ENCODE measurements around the gene ZNF827. TPM values are rescaled to one million over a fixed set of nuclear protein-coding genes. Genes with fewer than 3 reads are reported as not detected.

The ZNF827 gene
- total RNA-seq, 1 donor from 2014 or later: 50.2 TPM

DNA sequence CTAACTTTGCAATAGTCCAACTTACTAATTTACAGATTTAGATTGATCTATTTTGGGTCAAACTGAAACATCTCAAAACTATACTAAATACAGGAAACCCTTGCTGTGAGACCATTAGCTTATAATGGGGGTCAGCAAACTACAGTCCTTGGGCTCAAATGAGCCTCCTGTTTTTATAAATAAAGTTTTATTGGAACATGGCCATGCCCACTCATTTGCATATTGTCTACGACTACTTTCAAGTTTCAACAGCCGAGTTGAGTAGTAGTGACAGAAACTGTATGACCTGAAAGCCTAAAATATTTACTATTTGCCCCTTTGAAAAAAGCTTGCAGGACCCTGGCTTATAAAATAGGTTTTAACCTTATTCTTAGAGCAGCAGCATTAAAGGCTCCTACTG, 166.3 kb downstream of the ZNF827 start:
- H3K27ac Mint-ChIP-seq: no peak overlapping the region
- no peak for DNase-seq (ENCODE audit: low spot score, unreplicated experiment)
- H3K36me3 Mint-ChIP-seq (ENCODE audit: insufficient read depth): peaks cover 19% of the 10 kb centered on the region
- no peak overlapping the region for H3K4me3 Mint-ChIP-seq (ENCODE audit: low read depth)
- H3K27me3 Mint-ChIP-seq: no peaks in the 10 kb centered on the region
- no peaks in the 10 kb centered on the region for H3K4me1 Mint-ChIP-seq (ENCODE audit: low read depth)
- no peak for TF ChIP-seq CTCF (IDR thresholded peaks at IDR 0.05; ENCODE audit: unreplicated experiment)
- no peaks in the 10 kb centered on the region for H3K9me3 Mint-ChIP-seq (ENCODE audit: low read depth)

DNA sequence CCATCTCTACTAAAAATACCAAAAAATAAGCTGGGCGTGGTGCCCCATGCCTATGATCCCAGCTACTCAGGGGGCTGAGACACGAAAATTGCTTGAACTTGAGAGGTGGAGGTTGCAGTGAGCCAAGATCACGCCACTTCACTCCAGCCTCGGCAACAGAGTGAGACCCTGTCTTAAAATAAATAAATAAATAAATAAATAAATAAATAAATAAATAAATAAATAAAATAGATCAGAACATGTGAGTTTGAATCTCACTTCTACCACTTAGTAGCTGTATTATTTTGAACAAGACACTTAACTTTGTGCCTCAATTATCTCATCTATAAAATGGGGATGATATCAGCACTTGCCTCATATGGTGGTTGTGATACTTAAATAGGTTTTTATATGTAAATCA, 168.5 kb downstream of the ZNF827 start:
- no peak overlapping the region for H3K27ac Mint-ChIP-seq
- no peak for TF ChIP-seq CTCF (IDR thresholded peaks at IDR 0.05; ENCODE audit: unreplicated experiment)

DNA sequence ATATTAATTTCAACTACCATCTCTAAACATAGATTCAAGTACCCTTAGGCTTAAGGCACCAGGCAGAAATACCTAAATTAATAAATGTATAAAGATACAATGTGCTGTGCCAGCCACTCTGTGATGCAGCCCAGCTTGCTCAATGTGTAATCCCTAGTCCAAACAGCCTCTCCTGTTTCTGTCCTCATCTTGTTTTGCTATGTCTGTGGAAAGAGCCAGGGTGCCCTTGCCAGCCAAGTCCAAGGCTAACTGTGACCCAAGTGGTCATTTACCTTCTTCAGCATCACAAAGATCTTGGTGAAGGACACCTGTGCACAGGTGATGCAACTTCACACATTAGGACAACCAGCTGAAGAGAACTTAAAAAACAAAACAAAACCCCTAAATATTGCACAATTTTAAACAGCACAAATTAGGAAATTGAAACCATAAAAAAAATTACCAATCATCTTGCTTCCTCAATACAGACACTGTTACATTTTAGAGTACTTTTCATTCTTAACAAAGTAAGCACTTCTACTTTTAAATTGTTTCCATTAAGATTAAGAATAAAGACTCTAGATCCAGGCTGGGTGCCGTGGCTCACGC, 169.1 kb downstream of the ZNF827 start:
- no peak for TF ChIP-seq CTCF (IDR thresholded peaks at IDR 0.05; ENCODE audit: unreplicated experiment)

More for the DNA sequence above, 168.5 kb downstream of the ZNF827 start:
- no peaks in the 10 kb centered on the region for H3K4me1 Mint-ChIP-seq (ENCODE audit: low read depth)
- H3K36me3 Mint-ChIP-seq (ENCODE audit: insufficient read depth): peaks cover 23% of the 10 kb centered on the region
- no peak for DNase-seq (ENCODE audit: low spot score, unreplicated experiment)
- no peak overlapping the region for H3K4me3 Mint-ChIP-seq (ENCODE audit: low read depth)
- H3K9me3 Mint-ChIP-seq (ENCODE audit: low read depth): no peaks in the 10 kb centered on the region
- no peaks in the 10 kb centered on the region for H3K27me3 Mint-ChIP-seq

DNA sequence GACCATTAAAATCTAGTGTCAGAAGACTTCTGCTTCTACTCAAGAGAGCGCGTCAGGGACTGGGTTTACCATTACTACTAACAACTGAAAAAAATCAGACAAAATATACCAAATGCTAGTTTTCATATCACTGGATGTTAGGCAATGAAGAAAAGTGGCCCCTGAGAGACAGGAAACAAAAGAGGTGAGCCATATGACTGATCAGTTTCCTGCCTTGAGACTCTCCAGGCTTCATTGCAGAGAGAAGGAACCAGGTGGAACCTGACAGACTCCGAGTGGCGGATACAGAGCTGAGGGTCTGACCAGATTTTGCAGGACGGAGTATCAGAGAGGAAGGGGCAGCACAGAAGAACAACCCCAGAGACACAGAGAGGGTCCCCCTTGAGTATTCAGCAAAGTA, 172.3 kb downstream of the ZNF827 start:
- Mint-ChIP-seq H3K27ac (no peak overlapping the region), H3K9me3 (ENCODE audit: low read depth) (no peaks in the 10 kb centered on the region), H3K36me3 (ENCODE audit: insufficient read depth) (peaks cover 28% of the 10 kb centered on the region), H3K4me1 (ENCODE audit: low read depth) (no peaks in the 10 kb centered on the region), H3K4me3 (ENCODE audit: low read depth) (no peak overlapping the region), H3K27me3 (no peaks in the 10 kb centered on the region)
- TF ChIP-seq CTCF (IDR thresholded peaks at IDR 0.05; ENCODE audit: unreplicated experiment): no peak
- no peak for DNase-seq (ENCODE audit: low spot score, unreplicated experiment)

More for the DNA sequence above, 169.1 kb downstream of the ZNF827 start:
- H3K9me3 Mint-ChIP-seq (ENCODE audit: low read depth): no peaks in the 10 kb centered on the region
- no peaks in the 10 kb centered on the region for H3K4me1 Mint-ChIP-seq (ENCODE audit: low read depth)
- peak overlapping the region; percentile 47 for H3K27ac Mint-ChIP-seq
- DNase-seq (ENCODE audit: low spot score, unreplicated experiment): no peak
- peaks cover 27% of the 10 kb centered on the region for H3K36me3 Mint-ChIP-seq (ENCODE audit: insufficient read depth)
- no peaks in the 10 kb centered on the region for H3K27me3 Mint-ChIP-seq
- no peak overlapping the region for H3K4me3 Mint-ChIP-seq (ENCODE audit: low read depth)

GRCh38 chr4:145763399-145763798, 175.2 kb downstream of the ZNF827 start:
- H3K4me1 Mint-ChIP-seq (ENCODE audit: low read depth): no peaks in the 10 kb centered on the region
- H3K9me3 Mint-ChIP-seq (ENCODE audit: low read depth): no peaks in the 10 kb centered on the region
- peaks cover 40% of the 10 kb centered on the region for H3K36me3 Mint-ChIP-seq (ENCODE audit: insufficient read depth)
- H3K27ac Mint-ChIP-seq: no peak overlapping the region
- no peaks in the 10 kb centered on the region for H3K27me3 Mint-ChIP-seq
- DNase-seq (ENCODE audit: low spot score, unreplicated experiment): no peak
- TF ChIP-seq CTCF (IDR thresholded peaks at IDR 0.05; ENCODE audit: unreplicated experiment): no peak
- H3K4me3 Mint-ChIP-seq (ENCODE audit: low read depth): no peak overlapping the region

Measured in progenitor cell of endocrine pancreas (in vitro differentiated cells).